ENCODE measurements around the gene TRABD.
"Not testable (repeated sequence)": the region's sequence is repeated elsewhere in the genome, so short reads cannot be mapped to it uniquely, and the experiment has no call there.

The TRABD gene

GRCh38 chr22:50204998-50205397, 19.3 kb downstream of the TRABD start:
- DNase-seq, result not testable (repeated sequence)

GRCh38 chr22:50205781-50206569, 20.3 kb downstream of the TRABD start:
- DNase-seq, result no peak

GRCh38 chr22:50206599-50206998, 20.9 kb downstream of the TRABD start:
- DNase-seq, result no peak

GRCh38 chr22:50207383-50208140, 21.8 kb downstream of the TRABD start:
- DNase-seq, result no peak

- no peak for DNase-seq
Measured at GRCh38 chr22:50208430-50208938, 22.8 kb downstream of the TRABD start.

- DNase-seq, result no peak
Measured at GRCh38 chr22:50208939-50209892, 23.5 kb downstream of the TRABD start.

GRCh38 chr22:50209893-50210292, 24.2 kb downstream of the TRABD start:
- no peak for DNase-seq

- no peak for DNase-seq
Measured at GRCh38 chr22:50210378-50211139, 24.8 kb downstream of the TRABD start.

GRCh38 chr22:50211147-50211546, 25.4 kb downstream of the TRABD start:
- no peak for DNase-seq

- no peak for DNase-seq
Measured at GRCh38 chr22:50213263-50213662, 27.6 kb downstream of the TRABD start.

GRCh38 chr22:50215297-50216054, 29.8 kb downstream of the TRABD start:
- no peak for DNase-seq

GRCh38 chr22:50216055-50216683, 30.5 kb downstream of the TRABD start:
- DNase-seq, result no peak

GRCh38 chr22:50216684-50217520, 31.2 kb downstream of the TRABD start:
- no peak for DNase-seq

GRCh38 chr22:50217543-50218152, 31.9 kb downstream of the TRABD start:
- no peak for DNase-seq

- DNase-seq, result no peak
Measured at GRCh38 chr22:50218153-50218995, 32.7 kb downstream of the TRABD start.

- no peak for DNase-seq
Measured at GRCh38 chr22:50218996-50219727, 33.4 kb downstream of the TRABD start.

- DNase-seq, result no peak
Measured at GRCh38 chr22:50219800-50220602, 34.3 kb downstream of the TRABD start.
